ENCODE data around the gene HBE1. TPM values are rescaled to one million over a fixed set of nuclear protein-coding genes. Genes with fewer than 3 reads are reported as not detected.

Gene HBE1
- polyA plus RNA-seq, 1 donor (not counting 4 experiments of a cell fraction or from before 2014, with no cell fraction given): not detected

DNA sequence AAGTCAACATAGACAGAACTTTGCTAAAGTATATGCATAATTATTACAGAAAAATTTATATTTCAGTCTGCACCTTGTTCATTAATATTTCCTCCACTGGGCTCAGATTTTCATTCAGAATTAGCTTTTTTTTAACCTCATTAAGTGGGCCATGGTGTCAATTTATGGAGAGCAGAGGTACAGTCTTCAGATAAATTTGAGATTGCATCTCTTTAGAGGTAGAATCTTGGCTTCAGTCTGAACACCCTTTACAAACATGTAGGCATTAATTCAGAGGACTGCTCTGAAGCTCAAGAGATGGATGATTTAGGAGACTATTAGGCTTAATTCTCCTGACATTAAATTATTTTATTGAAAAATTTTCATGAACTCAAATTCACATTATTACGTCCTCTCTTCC is 39.5 kb downstream of the HBE1 start:
- no peaks in the 10 kb centered on the region for H4K20me1 ChIP-seq (ENCODE audit: control insufficient read depth, extremely low read depth, insufficient read depth, low read length)
- FAIRE-seq: no peak
- no peak overlapping the region for H3K9ac ChIP-seq (ENCODE audit: control insufficient read depth, extremely low read depth, insufficient read depth, low read length)
- dilution Hi-C loops (cut with MboI; ENCODE audit: extremely low pct_ligation_motif_present, low sequenced_read_pairs): no loop called here
- no peak overlapping the region for H2AFZ ChIP-seq (ENCODE audit: control insufficient read depth, low read length)
- DNase-seq (ENCODE audit: low read depth, low spot score): no peak
- no peaks in the 10 kb centered on the region for H3K27me3 ChIP-seq (ENCODE audit: control insufficient read depth, extremely low read depth, insufficient read depth, low read length)
- H3K4me2 ChIP-seq (ENCODE audit: control insufficient read depth, extremely low read depth, insufficient read depth, low read depth, low read length): no peak overlapping the region
- H3K9me1 ChIP-seq (ENCODE audit: control insufficient read depth, extremely low read depth, insufficient read depth, low read length): no peaks in the 10 kb centered on the region
- no peaks in the 10 kb centered on the region for H3K79me2 ChIP-seq (ENCODE audit: control insufficient read depth, insufficient read depth, low read length)
- TF ChIP-seq, protein P1, sequence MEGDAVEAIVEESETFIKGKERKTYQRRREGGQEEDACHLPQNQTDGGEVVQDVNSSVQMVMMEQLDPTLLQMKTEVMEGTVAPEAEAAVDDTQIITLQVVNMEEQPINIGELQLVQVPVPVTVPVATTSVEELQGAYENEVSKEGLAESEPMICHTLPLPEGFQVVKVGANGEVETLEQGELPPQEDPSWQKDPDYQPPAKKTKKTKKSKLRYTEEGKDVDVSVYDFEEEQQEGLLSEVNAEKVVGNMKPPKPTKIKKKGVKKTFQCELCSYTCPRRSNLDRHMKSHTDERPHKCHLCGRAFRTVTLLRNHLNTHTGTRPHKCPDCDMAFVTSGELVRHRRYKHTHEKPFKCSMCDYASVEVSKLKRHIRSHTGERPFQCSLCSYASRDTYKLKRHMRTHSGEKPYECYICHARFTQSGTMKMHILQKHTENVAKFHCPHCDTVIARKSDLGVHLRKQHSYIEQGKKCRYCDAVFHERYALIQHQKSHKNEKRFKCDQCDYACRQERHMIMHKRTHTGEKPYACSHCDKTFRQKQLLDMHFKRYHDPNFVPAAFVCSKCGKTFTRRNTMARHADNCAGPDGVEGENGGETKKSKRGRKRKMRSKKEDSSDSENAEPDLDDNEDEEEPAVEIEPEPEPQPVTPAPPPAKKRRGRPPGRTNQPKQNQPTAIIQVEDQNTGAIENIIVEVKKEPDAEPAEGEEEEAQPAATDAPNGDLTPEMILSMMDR (optimal IDR thresholded peaks at IDR 0.05 in 1 of 3, IDR thresholded peaks at IDR 0.05 in 1 of 3, conservative IDR thresholded peaks at IDR 0.05 in 1 of 3; ENCODE audit: extremely low read depth in 1 of 3, insufficient read depth in 2 of 3, low read length in 3 of 3): no peak
- no peak for TF ChIP-seq EZH2 (IDR thresholded peaks at IDR 0.05; ENCODE audit: low read length)
- H3K4me1 ChIP-seq (ENCODE audit: control insufficient read depth, extremely low read depth, insufficient read depth, low read length): no peaks in the 10 kb centered on the region
- no peak overlapping the region for H3K4me3 ChIP-seq (ENCODE audit: control insufficient read depth in 2 of 3, extremely low read depth in 1 of 3, insufficient read depth in 2 of 3, low read depth in 1 of 3, low read length in 3 of 3)
- no peak overlapping the region for H3K27ac ChIP-seq (ENCODE audit: control insufficient read depth, insufficient read depth, low read length)
- no peaks in the 10 kb centered on the region for H3K9me3 ChIP-seq (ENCODE audit: control insufficient read depth, low read depth, low read length)
- H3K36me3 ChIP-seq (ENCODE audit: control insufficient read depth in 2 of 2, extremely low read depth in 1 of 2, insufficient read depth in 2 of 2, low read length in 2 of 2): no peaks in the 10 kb centered on the region

DNA sequence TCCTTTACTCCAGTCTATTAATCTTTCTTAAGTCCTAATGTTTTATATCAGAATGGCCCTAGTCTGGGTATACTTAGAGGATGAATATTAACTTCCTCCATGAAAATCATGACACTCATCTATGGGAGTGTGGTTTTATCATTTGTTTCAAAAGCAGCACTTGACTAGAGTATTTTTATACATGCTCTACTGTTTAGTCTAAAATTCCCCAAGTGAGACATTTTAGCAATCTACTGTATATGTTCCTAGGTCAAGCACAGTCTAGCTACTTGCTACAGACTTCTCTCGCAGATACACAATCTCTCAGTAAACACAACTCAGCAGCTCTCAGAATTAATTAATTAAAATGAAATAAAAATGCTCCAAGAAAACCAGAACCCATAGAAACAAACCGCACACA is 39.9 kb downstream of the HBE1 start:
- Histone ChIP-seq H3K9ac (ENCODE audit: control insufficient read depth, extremely low read depth, insufficient read depth, low read length) (no peak overlapping the region), H3K9me3 (ENCODE audit: control insufficient read depth, low read depth, low read length) (no peaks in the 10 kb centered on the region), H3K9me1 (ENCODE audit: control insufficient read depth, extremely low read depth, insufficient read depth, low read length) (no peaks in the 10 kb centered on the region), H3K79me2 (ENCODE audit: control insufficient read depth, insufficient read depth, low read length) (no peaks in the 10 kb centered on the region), H3K4me2 (ENCODE audit: control insufficient read depth, extremely low read depth, insufficient read depth, low read depth, low read length) (no peak overlapping the region), H3K27ac (ENCODE audit: control insufficient read depth, insufficient read depth, low read length) (no peak overlapping the region), H2AFZ (ENCODE audit: control insufficient read depth, low read length) (no peak overlapping the region), H4K20me1 (ENCODE audit: control insufficient read depth, extremely low read depth, insufficient read depth, low read length) (no peaks in the 10 kb centered on the region), H3K4me1 (ENCODE audit: control insufficient read depth, extremely low read depth, insufficient read depth, low read length) (no peaks in the 10 kb centered on the region), H3K4me3 (ENCODE audit: control insufficient read depth in 2 of 3, extremely low read depth in 1 of 3, insufficient read depth in 2 of 3, low read depth in 1 of 3, low read length in 3 of 3) (no peak overlapping the region), H3K27me3 (ENCODE audit: control insufficient read depth, extremely low read depth, insufficient read depth, low read length) (no peaks in the 10 kb centered on the region), H3K36me3 (ENCODE audit: control insufficient read depth in 2 of 2, extremely low read depth in 1 of 2, insufficient read depth in 2 of 2, low read length in 2 of 2) (no peaks in the 10 kb centered on the region)
- no peak for FAIRE-seq
- dilution Hi-C loops (cut with MboI; ENCODE audit: extremely low pct_ligation_motif_present, low sequenced_read_pairs): no loop called here
- TF ChIP-seq, protein P1 (optimal IDR thresholded peaks at IDR 0.05 in 1 of 3, IDR thresholded peaks at IDR 0.05 in 1 of 3, conservative IDR thresholded peaks at IDR 0.05 in 1 of 3; ENCODE audit: extremely low read depth in 1 of 3, insufficient read depth in 2 of 3, low read length in 3 of 3): no peak
- TF ChIP-seq EZH2 (IDR thresholded peaks at IDR 0.05; ENCODE audit: low read length): no peak
- no peak for DNase-seq (ENCODE audit: low read depth, low spot score)

All from keratinocyte (primary cell).